Fibroblast of lung (primary cell): ENCODE measurements around the gene RBM20. TPM values are rescaled to one million over a fixed set of nuclear protein-coding genes. Genes with fewer than 3 reads are reported as not detected.
"Not testable (repeated sequence)": the region's sequence is repeated elsewhere in the genome, so short reads cannot be mapped to it uniquely, and the experiment has no call there.

Experiments used
- DNase-seq, 2 donors: peaks; one replicate each; pipeline versions ENCODE4 v3.0.0 to v3.0.0-alpha.2; 2010; ENCODE audit warnings: low read depth in 2 of 2
- H2AFZ ChIP-seq: 2 replicates; pipeline ENCODE4 v1.5.1; 2012; ENCODE audit warnings: low read length, control low read depth, inconsistent platforms
- H3K27ac ChIP-seq: 2 replicates; pipeline ENCODE4 v1.5.1; 2011; ENCODE audit warnings: low read length, control low read depth; ENCODE audit not compliant: insufficient read depth
- H3K27me3 ChIP-seq: 2 replicates; pipeline ENCODE4 v1.5.1; 2011; ENCODE audit warnings: mild to moderate bottlenecking, low read length; ENCODE audit not compliant: control insufficient read depth, insufficient read depth
- H3K36me3 ChIP-seq: 2 replicates; pipeline ENCODE4 v1.5.1; 2011; ENCODE audit warnings: low read length; ENCODE audit not compliant: control insufficient read depth, insufficient read depth
- H3K4me1 ChIP-seq: 2 replicates; pipeline ENCODE4 v1.5.1; 2011; ENCODE audit warnings: low read length; ENCODE audit not compliant: control insufficient read depth, insufficient read depth; ENCODE audit errors: extremely low read depth
- H3K4me2 ChIP-seq: 2 replicates; pipeline ENCODE4 v1.5.1; 2011; ENCODE audit warnings: low read length, control low read depth; ENCODE audit not compliant: insufficient read depth; ENCODE audit errors: extremely low read depth
- H3K4me3 ChIP-seq, 4 experiments: fragments of 200-600 bp in 1 of 4; sonication (generic) in 1 of 4; replicated peaks in 1 of 4; 2 replicates each; pipeline ENCODE4 v1.5.1; 2011 to 2016; ENCODE audit warnings: low read length in 4 of 4, low read depth in 3 of 4, mild to moderate bottlenecking in 3 of 4, control low read depth in 2 of 4, inconsistent platforms in 1 of 4, mixed read lengths in 1 of 4; ENCODE audit not compliant: insufficient read depth in 1 of 4; ENCODE audit errors: control extremely low read depth in 1 of 4
- H3K79me2 ChIP-seq: 2 replicates; pipeline ENCODE4 v1.5.1; 2012; ENCODE audit warnings: mild to moderate bottlenecking, low read length, inconsistent platforms; ENCODE audit not compliant: control insufficient read depth, insufficient read depth
- H3K9ac ChIP-seq: 2 replicates; pipeline ENCODE4 v1.5.1; 2011; ENCODE audit warnings: mild to moderate bottlenecking, low read length, control low read depth; ENCODE audit not compliant: insufficient read depth
- H3K9me3 ChIP-seq: 2 replicates; pipeline ENCODE4 v1.5.1; 2012; ENCODE audit warnings: low read depth, low read length; ENCODE audit not compliant: control insufficient read depth, insufficient read depth
- H4K20me1 ChIP-seq: 2 replicates; pipeline ENCODE4 v1.5.1; 2011; ENCODE audit warnings: low read length; ENCODE audit not compliant: control insufficient read depth, insufficient read depth; ENCODE audit errors: extremely low read depth
- EZH2 ChIP-seq: IDR thresholded peaks from 2 replicates; pipeline ENCODE4 v1.5.1; 2012; ENCODE audit warnings: low read length, control low read depth, mild to moderate bottlenecking; ENCODE audit errors: missing control alignments
- polyA plus RNA-seq, 2 donors: library from polyadenylated mRNA; depleted of rRNA in 1 of 2; stranded (reverse) in 1 of 2; unstranded in 1 of 2; fragments of >200 nt; gene quantifications; 2 replicates each; pipeline ENCODE4 v1.2.1, GENCODE V29; 2011 to 2012; ENCODE audit warnings: missing spikeins in 1 of 2
- total RNA-seq: library from RNA; depleted of rRNA; stranded (reverse); fragments of >200 nt; gene quantifications from 2 replicates; pipeline ENCODE4 v1.2.1, GENCODE V29; 2014
- TF ChIP-seq, protein P1 (sequence below), 2 donors: IDR thresholded peaks in 1 of 2; conservative IDR thresholded peaks in 1 of 2; 1 replicate in 1 of 2; 2 replicates in 1 of 2; pipeline ENCODE4 v1.5.1; 2011 to 2012; ENCODE audit warnings: low read length in 2 of 2, control low read depth in 1 of 2, inconsistent platforms in 1 of 2, low read depth in 1 of 2, mild to moderate bottlenecking in 1 of 2

Gene RBM20
- total and polyA plus RNA-seq, 2 donors (not counting 1 experiment from before 2014, with no cell fraction given) = under 0.01 to 0.05 TPM

- no peak overlapping the region for H3K4me2 ChIP-seq
- peak; percentile 37 to 38 for DNase-seq
- no peak overlapping the region for H3K9ac ChIP-seq
- no peaks in the 10 kb centered on the region for H4K20me1 ChIP-seq
- H3K9me3 ChIP-seq = no peaks in the 10 kb centered on the region
- H3K4me1 ChIP-seq = no peaks in the 10 kb centered on the region
- H2AFZ ChIP-seq = no peak overlapping the region
- no peak overlapping the region for H3K4me3 ChIP-seq
- no peaks in the 10 kb centered on the region for H3K36me3 ChIP-seq
- H3K27me3 ChIP-seq = peaks cover 4% of the 10 kb centered on the region
- no peak overlapping the region for H3K27ac ChIP-seq
- TF ChIP-seq, protein P1, sequence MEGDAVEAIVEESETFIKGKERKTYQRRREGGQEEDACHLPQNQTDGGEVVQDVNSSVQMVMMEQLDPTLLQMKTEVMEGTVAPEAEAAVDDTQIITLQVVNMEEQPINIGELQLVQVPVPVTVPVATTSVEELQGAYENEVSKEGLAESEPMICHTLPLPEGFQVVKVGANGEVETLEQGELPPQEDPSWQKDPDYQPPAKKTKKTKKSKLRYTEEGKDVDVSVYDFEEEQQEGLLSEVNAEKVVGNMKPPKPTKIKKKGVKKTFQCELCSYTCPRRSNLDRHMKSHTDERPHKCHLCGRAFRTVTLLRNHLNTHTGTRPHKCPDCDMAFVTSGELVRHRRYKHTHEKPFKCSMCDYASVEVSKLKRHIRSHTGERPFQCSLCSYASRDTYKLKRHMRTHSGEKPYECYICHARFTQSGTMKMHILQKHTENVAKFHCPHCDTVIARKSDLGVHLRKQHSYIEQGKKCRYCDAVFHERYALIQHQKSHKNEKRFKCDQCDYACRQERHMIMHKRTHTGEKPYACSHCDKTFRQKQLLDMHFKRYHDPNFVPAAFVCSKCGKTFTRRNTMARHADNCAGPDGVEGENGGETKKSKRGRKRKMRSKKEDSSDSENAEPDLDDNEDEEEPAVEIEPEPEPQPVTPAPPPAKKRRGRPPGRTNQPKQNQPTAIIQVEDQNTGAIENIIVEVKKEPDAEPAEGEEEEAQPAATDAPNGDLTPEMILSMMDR (conservative IDR thresholded peaks at IDR 0.05 in 1 of 2, IDR thresholded peaks at IDR 0.05 in 1 of 2; ENCODE audit: low read depth in 1 of 2, low read length in 2 of 2) = no peak
- no peak for TF ChIP-seq EZH2
- H3K79me2 ChIP-seq = no peaks in the 10 kb centered on the region
Observed at GRCh38 chr10:110765513-110766319, 121.6 kb downstream of the RBM20 start.

GRCh38 chr10:110767601-110768000 is 123.5 kb downstream of the RBM20 start:
- not testable (repeated sequence) for H3K9me3 ChIP-seq, H3K4me1 ChIP-seq, H3K4me2 ChIP-seq, H3K4me3 ChIP-seq, H2AFZ ChIP-seq, H3K27ac ChIP-seq, DNase-seq, H3K9ac ChIP-seq, H3K79me2 ChIP-seq, H4K20me1 ChIP-seq, H3K36me3 ChIP-seq, H3K27me3 ChIP-seq

DNA sequence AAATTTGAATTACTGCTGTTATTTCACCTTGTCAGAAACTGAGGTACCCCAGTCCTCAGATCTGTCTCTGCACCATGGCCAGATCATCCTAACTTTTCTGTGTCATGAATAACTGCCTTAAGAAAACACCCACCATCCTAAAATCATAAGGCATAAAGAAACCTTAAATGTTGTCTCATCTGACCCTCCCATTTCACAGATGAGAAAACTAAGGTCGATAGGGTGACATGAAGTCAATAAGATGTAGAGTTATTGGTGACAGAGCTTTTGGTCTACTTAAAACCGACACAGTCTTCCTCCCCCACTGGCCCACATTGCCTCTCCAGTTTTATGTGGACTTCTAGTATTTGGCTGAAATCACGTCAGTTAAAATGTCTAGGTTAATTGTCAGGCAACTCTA is 126.1 kb downstream of the RBM20 start:
- Histone ChIP-seq H3K9ac (no peak overlapping the region), H3K9me3 (no peaks in the 10 kb centered on the region), H3K27ac (no peak overlapping the region), H3K4me3 (no peak overlapping the region), H3K36me3 (no peaks in the 10 kb centered on the region), H3K27me3 (peaks cover 4% of the 10 kb centered on the region), H3K4me1 (no peaks in the 10 kb centered on the region), H4K20me1 (no peaks in the 10 kb centered on the region), H2AFZ (no peak overlapping the region), H3K79me2 (no peaks in the 10 kb centered on the region), H3K4me2 (no peak overlapping the region)
- DNase-seq = no peak
- TF ChIP-seq EZH2 = no peak
- TF ChIP-seq, protein P1 (conservative IDR thresholded peaks at IDR 0.05 in 1 of 2, IDR thresholded peaks at IDR 0.05 in 1 of 2; ENCODE audit: low read depth in 1 of 2, low read length in 2 of 2) = no peak
